Activated naive CD4-positive, alpha-beta T cell (primary cell): ENCODE measurements around the gene POLR3A.
"Not testable (repeated sequence)": the region's sequence is repeated elsewhere in the genome, so short reads cannot be mapped to it uniquely, and the experiment has no call there.

ENCODE experiments used
- DNase-seq, 4 experiments: peaks; one replicate each; lab custom pipeline; 2025; lab: John Stamatoyannopoulos, UW

Gene POLR3A

DNA sequence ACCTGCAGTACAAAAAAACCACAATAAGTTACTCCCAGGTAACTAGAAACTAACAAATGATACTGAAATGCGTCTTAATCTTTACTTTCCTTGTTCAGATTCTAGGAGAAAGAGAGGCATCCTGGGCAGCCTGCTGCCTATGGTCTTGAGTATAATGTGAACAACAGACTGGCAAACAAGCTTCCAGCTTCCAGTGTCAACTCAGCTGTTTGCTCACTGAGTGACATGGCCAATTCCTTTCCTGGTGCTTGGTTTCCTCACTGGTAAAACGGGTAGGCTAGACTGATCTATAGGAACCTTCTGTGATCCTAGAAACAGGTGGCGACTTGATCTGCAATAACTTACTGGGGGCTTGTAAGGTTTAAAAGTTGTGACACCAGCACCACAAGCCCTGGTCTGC lies 10.1 kb downstream of the POLR3A start:
- DNase-seq, result no peak

DNA sequence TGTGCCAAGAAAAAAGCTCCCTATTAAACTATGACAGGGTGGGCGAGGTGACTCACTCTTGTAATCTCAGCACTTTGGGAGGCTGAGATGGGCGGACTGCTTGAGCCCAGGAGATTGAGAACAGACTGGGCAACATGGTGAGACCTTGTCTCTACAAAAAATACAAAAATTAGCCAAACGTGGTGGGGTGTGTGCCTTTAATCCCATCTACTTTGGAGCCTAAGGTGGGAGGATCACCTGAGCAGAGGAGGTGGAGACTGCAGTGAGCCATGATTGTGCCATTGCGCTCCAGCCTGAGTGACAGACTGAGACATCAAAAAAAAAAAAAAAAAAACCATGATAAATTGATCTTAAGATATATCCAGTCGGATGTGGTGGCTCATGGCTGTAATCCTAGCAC lies 11.5 kb downstream of the POLR3A start:
- DNase-seq, result no peak

GRCh38 chr10:78015546-78015945 lies 13.8 kb downstream of the POLR3A start:
- DNase-seq, result no peak

- DNase-seq, result no peak
These were observed 15.8 kb downstream of the POLR3A start for GRCh38 chr10:78013564-78013963.

DNA sequence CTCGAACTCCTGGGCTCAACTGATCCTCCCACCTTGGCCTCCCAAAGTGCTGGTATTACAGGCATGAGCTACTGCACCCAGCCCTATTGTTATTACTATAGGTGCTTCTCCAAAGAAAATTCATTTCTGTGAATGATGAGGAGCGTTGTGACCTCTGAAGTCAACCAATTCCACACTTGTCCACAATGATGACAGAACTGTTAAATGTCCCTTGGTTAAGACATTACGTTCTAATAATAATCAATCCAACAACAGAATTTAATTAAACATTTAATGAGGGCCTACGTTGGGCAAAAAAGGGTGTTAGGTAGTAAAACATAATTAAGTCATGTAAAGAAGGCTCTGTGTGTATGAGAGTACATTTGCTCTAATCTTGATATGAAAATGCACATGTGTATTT lies 18.2 kb downstream of the POLR3A start:
- no peak for DNase-seq

DNA sequence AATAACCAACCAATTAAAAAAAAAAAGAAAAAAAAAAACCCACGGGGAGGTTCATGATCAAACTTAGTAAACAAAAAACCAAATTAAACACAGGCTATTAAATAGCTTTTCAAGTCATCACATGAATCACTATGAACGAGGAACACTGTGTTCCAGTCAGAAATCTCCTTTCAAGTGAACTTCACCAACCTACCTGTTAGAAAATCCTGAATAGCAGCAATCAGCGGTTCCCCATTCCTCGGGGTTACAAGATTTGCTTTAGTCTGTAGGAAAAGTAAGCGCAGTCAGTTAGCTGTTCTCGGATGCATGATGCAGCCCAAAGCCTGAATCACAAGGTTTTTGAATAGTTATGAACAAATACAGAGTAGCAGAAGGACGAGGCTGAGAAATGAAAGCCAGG lies 19.0 kb downstream of the POLR3A start:
- no peak for DNase-seq

DNA sequence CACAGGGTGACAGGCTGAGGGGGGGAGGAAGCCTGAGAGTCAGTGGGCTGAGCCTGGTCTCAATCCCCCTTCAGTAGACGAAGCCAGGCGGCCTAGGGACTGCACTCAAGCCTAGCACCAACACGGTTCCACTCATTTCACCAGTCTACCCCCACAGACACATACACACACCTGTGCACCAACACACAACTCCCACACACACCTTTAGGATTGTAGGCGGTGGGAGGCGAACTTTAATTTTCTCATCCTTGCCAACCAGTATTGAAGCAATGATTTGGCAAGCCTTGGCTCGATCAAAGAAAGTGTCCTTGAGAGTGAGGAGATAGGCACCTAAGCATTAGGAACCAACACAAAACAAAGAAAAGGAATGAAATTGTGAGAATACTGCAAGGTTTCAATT lies 19.7 kb downstream of the POLR3A start:
- DNase-seq, result no peak

DNA sequence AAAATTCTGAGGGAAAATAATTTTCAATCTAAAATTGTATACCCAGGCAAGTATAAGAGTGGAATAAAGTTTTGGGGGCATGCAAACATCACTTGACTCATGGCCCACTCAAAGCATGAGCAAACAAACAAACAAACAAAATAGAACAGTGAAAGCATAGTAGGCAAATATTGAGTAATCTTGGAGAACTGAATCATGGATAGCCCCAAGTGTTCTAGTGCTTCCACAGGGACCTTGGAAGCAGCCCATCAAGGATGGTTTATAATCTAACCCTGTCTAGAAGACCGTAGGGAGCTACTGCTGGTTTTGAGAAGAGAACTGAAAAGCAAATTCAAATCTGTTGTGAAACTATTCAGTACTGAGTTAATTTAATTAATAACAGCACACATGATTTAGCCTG lies 22.1 kb downstream of the POLR3A start:
- no peak for DNase-seq

DNA sequence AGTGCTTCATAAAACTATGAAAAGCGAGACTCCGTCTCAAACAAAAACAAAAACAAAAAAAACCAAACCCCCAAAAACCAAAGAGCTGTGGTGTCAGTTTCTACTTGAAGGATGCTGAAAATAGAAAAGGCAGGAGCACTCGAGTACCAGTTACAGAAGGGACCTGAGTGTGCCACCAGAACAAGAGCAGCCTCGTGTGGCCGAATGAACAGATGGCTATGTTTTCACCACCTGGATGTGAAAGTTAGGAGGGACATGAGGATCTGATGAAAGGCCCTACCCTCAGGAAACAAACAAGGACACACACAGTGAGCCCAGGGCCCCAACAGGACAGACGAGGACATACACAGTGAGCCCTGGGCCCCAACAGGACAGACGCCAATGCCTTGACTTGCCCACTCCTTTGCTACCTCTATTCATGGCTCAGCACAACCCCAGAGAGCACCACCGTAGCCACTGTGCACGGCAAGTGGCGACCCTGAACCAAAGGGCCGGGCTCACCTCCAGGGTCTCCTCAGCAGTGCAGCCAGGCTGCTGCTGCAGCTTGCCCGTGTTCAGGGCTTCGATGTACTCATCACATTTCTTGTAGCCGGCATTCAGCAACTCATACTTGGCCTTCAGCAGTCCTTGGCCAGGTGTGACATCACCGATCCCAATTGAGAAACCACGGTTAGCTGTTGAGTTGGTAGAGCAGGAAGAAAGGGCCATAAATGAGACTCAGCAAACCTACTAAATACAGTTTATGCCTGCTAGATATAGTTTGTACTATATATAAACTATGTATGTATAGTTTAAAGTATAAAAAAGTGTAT lies 24.9 kb downstream of the POLR3A start:
- no peak for DNase-seq

- no peak for DNase-seq
These were observed 26.6 kb downstream of the POLR3A start for GRCh38 chr10:78002541-78003288.

DNA sequence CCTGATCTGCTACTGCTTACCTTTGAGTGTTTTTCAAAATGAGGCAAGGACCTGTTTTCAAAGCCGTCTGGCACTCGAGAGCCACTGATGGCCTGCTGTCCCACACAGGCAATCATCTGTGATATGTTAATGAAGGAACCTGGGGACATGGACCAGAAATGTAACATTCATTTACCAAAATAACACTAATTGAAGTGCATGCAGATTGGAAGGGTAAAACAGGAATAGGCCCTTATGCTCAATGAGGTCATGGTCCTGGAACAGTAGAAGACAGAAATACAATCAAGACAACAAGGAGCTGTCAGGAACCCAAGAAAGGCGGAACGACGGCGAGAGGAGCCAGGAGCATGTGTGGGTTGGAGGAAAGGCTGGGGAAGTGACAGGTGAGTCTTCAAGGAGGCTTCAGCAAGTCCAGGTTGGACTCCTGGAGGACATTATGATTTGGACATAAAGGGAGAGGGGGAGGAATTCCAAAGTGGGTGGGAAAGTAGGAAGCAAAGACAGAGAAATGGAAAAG lies 28.3 kb downstream of the POLR3A start:
- no peak for DNase-seq

DNA sequence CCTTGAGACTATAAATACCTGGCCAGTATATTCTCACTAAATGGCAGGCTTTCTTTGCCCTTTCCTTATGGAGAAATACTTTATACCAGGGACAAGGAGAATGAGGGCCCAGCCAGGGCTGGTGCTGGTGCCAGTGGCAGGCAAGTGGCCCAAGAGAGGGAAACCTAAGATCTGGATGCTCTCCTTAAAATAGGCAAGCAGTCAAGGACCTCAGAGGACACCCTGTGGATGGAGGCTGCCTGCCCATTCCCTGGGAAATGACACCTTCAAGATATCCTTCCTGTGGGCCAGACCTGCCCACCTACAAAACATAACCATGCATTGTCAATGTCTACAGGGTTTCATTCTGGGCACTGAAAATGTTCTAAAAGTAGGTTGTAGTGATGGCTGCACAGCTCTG lies 29.1 kb downstream of the POLR3A start:
- DNase-seq, result no peak

- DNase-seq, result not testable (repeated sequence)
These were observed 30.5 kb downstream of the POLR3A start for GRCh38 chr10:77998780-77999179.

GRCh38 chr10:77993620-77994019 lies 35.7 kb downstream of the POLR3A start:
- DNase-seq, result no peak

GRCh38 chr10:77989081-77989724 lies 40.1 kb downstream of the POLR3A start:
- DNase-seq, result no peak

DNA sequence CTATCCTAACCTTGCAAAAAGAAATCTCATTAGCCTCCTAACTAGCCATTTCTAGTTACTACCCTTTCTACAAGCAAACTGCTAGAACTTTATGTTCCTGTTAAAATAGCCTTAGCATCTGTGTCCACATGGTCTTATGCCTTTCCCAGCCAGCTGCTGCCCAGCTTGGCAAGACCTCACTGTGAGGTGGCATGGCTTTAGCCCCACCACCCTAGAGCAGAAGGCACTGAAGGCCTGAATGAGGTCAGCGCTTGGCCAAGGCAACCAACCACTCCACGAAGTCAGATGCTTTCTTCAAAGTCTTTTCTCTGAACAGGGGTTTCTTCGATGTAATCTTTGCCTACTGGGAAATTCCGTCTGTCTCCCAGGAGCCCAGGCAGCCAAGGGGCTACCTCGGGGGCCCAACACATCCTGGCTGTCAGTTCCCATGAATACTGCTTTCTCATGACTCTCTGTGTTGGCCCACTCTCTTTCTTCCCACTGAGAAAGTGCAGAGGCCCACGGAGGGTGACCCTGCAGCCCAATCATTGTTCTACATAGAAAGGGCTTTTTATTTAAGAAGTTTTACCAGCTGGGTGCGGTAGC lies 41.6 kb downstream of the POLR3A start:
- DNase-seq, result no peak

DNA sequence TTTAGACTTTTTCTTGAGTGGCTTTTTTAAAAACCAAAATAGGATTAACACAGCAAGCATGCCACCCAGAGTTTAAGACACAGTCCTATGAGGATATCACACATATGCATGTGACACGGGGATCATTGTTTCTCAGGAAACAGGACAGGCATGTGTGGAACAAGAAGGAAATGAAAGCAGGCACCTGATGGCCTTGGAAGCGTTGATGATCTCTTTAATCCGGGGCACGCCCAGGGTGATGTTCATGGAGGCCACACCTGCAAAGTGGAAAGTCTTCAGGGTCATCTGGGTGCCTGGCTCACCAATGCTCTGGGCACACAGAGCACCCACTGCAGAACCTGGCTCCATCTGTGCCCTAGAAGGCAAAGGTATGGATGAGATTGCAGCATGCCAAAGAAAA lies 44.3 kb downstream of the POLR3A start:
- DNase-seq, result no peak

- DNase-seq, result no peak
These were observed 45.7 kb downstream of the POLR3A start for GRCh38 chr10:77983384-77984341.

DNA sequence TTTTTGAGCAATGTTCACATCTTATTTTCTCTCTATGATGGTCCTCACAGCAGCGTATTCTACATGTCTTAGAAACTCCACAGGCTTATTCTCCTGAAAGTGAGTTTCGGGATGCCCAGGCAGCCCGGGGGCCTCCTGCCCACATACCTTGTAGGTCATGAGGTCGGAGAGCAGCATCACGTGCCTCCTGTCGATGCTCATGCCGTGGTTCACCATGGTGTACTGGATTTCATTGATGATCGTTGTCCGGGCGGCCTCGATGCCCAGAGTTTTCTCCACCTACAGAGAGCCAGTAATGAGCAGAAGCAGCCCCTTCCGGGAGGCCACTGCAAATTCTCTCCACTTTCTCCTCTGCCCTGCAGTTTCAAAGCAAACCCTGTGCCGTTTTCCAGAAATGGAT lies 48.0 kb downstream of the POLR3A start:
- no peak for DNase-seq

DNA sequence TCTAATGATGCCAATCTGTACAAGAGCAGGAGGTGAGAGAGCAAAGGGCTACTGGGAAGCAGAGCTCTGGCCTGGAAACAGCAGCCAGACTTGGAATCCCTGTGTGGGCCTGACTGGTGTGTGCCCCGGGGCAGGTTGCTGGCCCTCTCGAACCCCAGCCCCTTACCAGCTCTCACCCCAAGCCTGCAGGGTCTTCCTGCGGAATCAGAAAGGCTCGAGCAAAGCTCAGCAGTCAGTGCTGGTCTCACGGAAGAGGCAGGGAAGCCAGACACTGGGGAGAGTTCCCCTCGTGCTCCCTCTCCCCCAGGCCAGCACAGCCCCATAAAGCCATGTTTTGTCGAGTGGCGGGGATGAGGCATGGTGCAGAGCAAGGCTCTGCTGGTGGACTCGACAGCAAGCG lies 50.1 kb downstream of the POLR3A start:
- no peak for DNase-seq

- no peak for DNase-seq
These were observed 51.0 kb downstream of the POLR3A start for GRCh38 chr10:77978360-77978759.
